Activated T-cell treated with anti-CD3 and anti-CD28 coated beads, Interleukin-2, amount 50 U/mL, for 48 hours (primary cell): Measurements from ENCODE around the gene EHF.
"Not testable (repeated sequence)": the region's sequence is repeated elsewhere in the genome, so short reads cannot be mapped to it uniquely, and the experiment has no call there.

Experiments used
- DNase-seq, 2 experiments: peaks; one replicate each; pipeline ENCODE4 v3.0.0-alpha.2; 2020

Gene EHF

GRCh38 chr11:34671946-34672345 is 51.1 kb downstream of the EHF start:
- DNase-seq: no peak

DNA sequence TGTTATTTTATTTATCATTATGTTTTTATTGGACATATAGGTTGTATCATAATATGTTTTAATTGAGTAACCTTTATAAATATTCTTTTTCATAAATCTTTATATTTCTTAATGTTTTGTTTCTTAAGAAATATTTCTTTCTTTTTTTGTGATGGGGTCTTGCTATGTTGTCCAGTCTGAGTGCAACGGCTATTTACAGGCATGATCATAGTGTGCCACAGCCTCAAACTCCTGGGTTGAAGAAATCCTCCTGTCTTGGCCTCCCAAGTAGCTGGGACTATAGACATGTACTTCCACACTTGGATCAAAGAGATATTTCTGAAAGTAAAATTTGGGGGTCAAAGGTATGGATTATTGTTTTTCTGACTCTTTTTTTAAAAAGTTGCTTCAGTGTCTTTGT is 53.1 kb downstream of the EHF start:
- no peak for DNase-seq

DNA sequence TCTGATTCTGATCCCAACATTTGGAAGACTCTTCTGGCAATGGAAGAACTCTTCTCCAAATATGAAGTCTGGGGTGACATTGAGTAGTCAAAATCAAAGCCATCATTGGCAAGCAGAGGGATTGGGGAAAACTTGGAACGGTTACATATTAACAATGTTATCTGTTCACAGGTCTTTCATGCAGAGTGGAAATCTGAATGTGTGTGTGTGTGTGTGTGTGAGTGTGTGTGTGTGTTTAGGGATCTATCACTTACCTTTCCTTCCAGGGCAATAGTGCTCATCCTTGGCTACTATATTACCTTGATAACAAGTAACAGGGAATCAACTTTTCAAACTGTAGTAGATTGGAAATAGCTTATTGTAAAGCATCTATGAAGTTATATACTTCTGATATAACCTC is 55.3 kb downstream of the EHF start:
- no peak for DNase-seq

- no peak for DNase-seq
Measured at GRCh38 chr11:34679681-34680080, 58.8 kb downstream of the EHF start.

DNA sequence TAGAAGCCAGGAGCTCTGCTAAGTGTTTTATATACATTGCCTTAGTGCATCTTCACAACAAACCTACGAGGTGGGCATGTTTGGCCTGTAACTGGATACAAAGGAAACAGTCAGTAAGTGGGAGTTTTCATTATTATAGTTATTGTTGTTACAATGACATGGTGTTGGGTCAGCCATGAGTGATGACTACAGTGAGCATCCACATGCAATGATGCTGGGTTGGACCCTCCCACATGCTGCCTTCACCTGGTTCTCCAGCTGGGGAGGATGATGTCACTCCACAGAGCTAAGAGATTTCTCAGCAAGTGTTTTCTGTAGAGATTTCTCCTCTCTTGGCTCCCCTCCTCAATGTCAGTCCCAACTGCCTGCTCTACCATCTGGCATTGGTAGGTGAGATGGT is 59.3 kb downstream of the EHF start:
- no peak for DNase-seq

DNA sequence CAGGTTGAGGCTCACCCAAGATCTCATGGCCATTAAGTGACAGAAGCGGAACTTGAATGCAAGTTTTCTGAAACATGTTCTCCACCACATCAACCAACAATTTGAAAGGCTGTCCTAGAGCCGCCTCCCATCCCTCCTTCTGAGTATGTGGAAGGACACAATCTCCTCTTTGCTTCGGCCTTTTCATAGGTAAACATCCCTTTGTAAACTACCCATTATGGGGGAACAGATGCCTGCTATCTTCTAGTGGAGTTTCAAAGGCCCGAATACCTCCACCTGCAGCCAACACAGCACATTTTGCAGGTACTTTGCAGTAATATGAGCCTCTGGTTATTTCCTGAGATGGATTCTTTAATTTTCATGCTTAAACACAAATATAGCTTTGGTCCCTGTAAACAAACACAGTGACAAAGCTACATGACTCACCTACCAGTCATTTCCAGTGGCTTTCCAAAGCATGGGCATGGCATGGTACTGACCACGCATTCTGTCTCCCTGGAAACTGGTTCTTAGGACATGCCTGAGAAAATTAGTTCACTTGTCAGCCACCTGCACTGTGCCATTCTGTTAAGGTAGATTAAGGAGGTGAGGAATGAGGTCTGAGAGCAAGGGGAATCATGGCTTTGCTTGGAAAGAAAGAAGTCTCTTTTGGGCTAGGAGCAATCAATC is 60.2 kb downstream of the EHF start:
- DNase-seq: no peak

GRCh38 chr11:34682825-34683224 is 61.9 kb downstream of the EHF start:
- no peak for DNase-seq

GRCh38 chr11:34683396-34683795 is 62.5 kb downstream of the EHF start:
- no peak for DNase-seq

DNA sequence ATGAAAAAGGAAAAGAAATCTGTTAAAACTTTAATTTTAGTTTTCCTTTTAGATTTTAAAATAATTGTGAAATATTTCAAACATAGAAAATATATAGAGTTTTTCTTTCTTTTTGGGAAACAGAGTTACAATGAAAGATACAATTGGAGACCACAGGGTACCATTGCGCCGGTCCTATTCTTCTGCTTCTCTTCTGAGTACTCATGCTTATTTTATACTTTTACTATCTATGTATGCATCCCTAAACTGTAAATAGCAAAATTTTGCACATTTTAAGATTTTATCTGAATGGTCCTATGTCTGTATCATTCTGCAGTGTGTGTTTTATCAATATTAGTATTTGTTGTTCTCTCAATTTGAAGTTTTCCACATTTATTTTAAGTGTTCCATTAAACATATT is 65.0 kb downstream of the EHF start:
- no peak for DNase-seq

DNA sequence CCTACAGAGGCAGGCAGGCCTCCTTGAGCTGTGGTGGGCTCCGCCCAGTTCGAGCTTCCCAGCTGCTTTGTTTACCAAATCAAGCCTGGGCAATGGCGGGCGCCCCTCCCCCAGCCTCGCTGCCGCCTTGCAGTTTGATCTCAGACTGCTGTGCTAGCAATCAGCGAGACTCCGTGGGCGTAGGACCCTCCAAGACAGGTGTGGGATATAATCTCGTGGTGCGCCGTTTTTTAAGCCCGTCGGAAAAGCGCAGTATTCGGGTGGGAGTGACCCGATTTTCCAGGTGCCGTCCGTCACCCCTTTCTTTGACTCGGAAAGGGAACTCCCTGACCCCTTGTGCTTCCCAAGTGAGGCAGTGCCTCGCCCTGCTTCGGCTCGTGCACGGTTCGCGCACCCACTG is 71.4 kb downstream of the EHF start:
- not testable (repeated sequence) for DNase-seq

DNA sequence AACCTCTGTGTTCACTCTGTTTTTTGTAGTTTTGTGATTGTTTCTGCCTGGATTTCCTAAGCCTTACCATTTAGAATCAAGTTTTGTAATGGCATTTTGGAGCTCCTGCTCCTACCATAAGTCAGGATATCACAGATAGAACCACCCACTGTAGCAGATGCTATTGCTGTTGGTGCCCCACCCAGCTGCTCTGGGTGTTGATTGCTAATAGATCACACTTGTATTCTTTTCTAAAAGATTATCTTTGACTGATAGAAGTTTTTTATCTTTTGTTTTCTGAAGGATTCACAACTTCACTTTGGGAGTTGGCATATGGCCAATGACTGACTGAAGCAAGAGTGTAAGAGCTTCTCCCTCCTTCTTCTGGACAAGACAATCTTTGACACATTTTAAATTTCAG is 76.0 kb downstream of the EHF start:
- no peak for DNase-seq

- DNase-seq: no peak
Measured at GRCh38 chr11:34706709-34707461, 86.0 kb downstream of the EHF start.

- DNase-seq: no peak
Measured at GRCh38 chr11:34707462-34707840, 86.6 kb downstream of the EHF start.
